WERI-Rb-1 (cell line): ENCODE measurements around the gene TRABD2B.

Experiments used
- DNase-seq: peaks from one replicate; pipeline ENCODE4 v3.0.0-alpha.2; 2020
- H3K27ac ChIP-seq: fragments of 250-450 bp; sonication (Bioruptor Pico); 2 replicates; pipeline ENCODE4 v1.5.1; 2020; ENCODE audit warnings: mild to moderate bottlenecking, moderate library complexity
- H3K27me3 ChIP-seq: fragments of 250-450 bp; sonication (Bioruptor Pico); 2 replicates; pipeline ENCODE4 v1.5.1; 2021; ENCODE audit warnings: mild to moderate bottlenecking, low read depth, moderate library complexity; ENCODE audit not compliant: insufficient read depth, severe bottlenecking
- H3K36me3 ChIP-seq: fragments of 250-450 bp; sonication (Bioruptor Pico); 2 replicates; pipeline ENCODE4 v1.5.1; 2020; ENCODE audit warnings: mild to moderate bottlenecking, moderate library complexity
- H3K4me3 ChIP-seq: 2 replicates; pipeline ENCODE4 v1.5.1; 2011; ENCODE audit warnings: low read depth, mild to moderate bottlenecking, control low read depth, low read length
- H3K9me3 ChIP-seq: fragments of 250-450 bp; sonication (Bioruptor Pico); 2 replicates; pipeline ENCODE4 v1.5.1; 2021; ENCODE audit warnings: mild to moderate bottlenecking, moderate library complexity; ENCODE audit not compliant: severe bottlenecking
- TF ChIP-seq, protein P1 (sequence below): IDR thresholded peaks from 2 replicates; pipeline ENCODE4 v1.5.1; 2011; ENCODE audit warnings: low read depth, mild to moderate bottlenecking, control low read depth, inconsistent platforms, low read length

The TRABD2B gene

DNA sequence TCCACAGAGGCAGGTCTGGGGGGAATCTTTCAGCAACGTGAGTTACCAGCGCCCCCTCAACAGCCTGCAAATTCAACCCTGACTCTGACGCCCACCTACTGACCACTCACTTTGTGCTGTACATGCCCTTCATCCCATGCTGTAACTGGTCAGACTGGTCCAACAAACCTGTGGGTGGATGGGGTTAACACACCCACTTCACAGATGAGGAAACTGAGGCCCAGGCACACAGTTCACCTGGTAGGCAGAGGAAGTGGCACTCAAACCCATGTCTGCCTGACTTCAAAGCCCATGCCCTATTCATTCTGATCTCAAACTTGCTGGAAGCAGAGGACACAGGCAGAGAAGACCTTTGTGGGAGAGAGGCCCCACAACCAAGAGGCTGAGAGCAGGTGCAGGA is 172.9 kb downstream of the TRABD2B start:
- H3K4me3 ChIP-seq: no peak overlapping the region
- TF ChIP-seq, protein P1, sequence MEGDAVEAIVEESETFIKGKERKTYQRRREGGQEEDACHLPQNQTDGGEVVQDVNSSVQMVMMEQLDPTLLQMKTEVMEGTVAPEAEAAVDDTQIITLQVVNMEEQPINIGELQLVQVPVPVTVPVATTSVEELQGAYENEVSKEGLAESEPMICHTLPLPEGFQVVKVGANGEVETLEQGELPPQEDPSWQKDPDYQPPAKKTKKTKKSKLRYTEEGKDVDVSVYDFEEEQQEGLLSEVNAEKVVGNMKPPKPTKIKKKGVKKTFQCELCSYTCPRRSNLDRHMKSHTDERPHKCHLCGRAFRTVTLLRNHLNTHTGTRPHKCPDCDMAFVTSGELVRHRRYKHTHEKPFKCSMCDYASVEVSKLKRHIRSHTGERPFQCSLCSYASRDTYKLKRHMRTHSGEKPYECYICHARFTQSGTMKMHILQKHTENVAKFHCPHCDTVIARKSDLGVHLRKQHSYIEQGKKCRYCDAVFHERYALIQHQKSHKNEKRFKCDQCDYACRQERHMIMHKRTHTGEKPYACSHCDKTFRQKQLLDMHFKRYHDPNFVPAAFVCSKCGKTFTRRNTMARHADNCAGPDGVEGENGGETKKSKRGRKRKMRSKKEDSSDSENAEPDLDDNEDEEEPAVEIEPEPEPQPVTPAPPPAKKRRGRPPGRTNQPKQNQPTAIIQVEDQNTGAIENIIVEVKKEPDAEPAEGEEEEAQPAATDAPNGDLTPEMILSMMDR: no peak
- no peaks in the 10 kb centered on the region for H3K27me3 ChIP-seq
- no peak overlapping the region for H3K27ac ChIP-seq
- no peaks in the 10 kb centered on the region for H3K36me3 ChIP-seq
- H3K9me3 ChIP-seq: no peaks in the 10 kb centered on the region
- no peak for DNase-seq

DNA sequence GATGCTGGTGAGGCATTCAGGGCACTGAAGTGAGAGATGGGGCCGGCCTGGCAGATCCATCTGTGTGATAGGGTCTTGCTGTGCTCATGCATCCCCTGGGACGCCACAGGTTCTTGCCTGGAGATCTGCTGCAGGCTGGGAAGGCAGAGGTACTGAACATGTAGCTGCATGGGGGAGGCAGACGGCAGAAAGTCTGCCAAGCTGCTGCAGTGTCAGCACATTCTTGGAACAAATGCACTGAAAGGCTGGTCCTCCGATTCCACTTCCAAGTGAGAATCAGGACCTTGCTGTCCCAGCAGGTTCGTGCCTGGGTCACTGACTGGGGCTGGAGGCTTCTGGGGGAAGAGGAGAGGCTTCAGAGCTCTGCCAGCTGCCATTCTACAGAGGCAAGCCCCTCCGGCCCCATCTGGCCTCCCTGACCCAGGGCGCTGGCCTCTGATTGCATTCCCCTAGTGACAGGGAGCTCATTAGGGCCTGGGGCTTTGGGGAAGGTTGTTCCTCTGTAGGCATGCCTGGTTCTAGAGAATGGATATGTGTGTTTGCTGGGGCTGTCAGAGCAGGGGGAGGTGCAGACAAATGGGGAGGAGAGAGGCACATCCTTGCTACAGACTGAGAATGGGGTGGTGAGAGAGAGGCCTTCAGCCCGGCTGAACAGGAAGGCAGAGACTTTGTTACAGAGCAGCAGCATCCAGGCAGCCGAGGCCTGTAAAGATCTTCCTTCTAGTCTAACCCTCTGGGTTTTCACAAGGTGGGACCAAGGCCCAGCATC is 174.0 kb downstream of the TRABD2B start:
- H3K9me3 ChIP-seq: no peaks in the 10 kb centered on the region

DNA sequence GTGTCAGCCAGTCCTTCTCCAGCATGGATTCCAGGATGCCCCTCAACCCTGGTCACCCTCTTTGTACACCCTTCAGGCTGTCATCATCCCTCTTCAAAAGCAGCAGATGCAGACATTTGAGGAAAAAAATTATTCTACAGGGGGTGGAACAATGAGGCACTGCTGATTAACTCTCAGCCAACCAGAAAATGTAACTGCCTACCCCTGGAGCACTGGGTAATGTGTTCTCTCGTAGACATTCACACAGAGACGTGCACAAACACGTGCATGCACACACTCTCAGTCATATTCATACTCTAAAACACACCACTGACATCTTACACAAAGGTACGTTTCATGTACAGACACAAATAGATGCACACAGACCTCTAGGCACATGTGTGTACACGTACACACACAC is 175.4 kb downstream of the TRABD2B start:
- H3K36me3 ChIP-seq: no peaks in the 10 kb centered on the region
- no peak overlapping the region for H3K27ac ChIP-seq
- TF ChIP-seq, protein P1: no peak
- no peak overlapping the region for H3K4me3 ChIP-seq
- DNase-seq: no peak
- no peaks in the 10 kb centered on the region for H3K27me3 ChIP-seq
- H3K9me3 ChIP-seq: no peaks in the 10 kb centered on the region

More for the DNA sequence above, 174.0 kb downstream of the TRABD2B start:
- H3K27me3 ChIP-seq: no peaks in the 10 kb centered on the region
- H3K4me3 ChIP-seq: no peak overlapping the region
- H3K36me3 ChIP-seq: no peaks in the 10 kb centered on the region
- DNase-seq: no peak
- no peak overlapping the region for H3K27ac ChIP-seq
- TF ChIP-seq, protein P1: no peak

DNA sequence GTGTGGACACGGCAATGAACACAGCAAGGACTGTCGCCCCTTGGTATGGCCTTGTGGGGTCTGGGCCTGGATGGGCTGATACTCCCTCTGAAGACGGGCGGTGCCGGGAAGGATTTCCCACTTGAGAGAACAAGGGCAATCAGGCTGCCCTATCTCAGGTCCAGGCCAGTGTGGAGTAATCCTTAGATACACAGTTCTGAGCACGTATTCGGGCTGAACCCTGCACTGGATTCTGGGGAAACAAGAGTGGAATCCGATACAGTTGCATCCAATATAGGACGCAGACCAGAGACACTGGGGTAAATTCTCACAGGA is 177.7 kb downstream of the TRABD2B start:
- DNase-seq: no peak
- H3K36me3 ChIP-seq: no peaks in the 10 kb centered on the region
- H3K4me3 ChIP-seq: no peak overlapping the region
- no peaks in the 10 kb centered on the region for H3K27me3 ChIP-seq
- H3K27ac ChIP-seq: no peak overlapping the region
- no peaks in the 10 kb centered on the region for H3K9me3 ChIP-seq
- TF ChIP-seq, protein P1: no peak

DNA sequence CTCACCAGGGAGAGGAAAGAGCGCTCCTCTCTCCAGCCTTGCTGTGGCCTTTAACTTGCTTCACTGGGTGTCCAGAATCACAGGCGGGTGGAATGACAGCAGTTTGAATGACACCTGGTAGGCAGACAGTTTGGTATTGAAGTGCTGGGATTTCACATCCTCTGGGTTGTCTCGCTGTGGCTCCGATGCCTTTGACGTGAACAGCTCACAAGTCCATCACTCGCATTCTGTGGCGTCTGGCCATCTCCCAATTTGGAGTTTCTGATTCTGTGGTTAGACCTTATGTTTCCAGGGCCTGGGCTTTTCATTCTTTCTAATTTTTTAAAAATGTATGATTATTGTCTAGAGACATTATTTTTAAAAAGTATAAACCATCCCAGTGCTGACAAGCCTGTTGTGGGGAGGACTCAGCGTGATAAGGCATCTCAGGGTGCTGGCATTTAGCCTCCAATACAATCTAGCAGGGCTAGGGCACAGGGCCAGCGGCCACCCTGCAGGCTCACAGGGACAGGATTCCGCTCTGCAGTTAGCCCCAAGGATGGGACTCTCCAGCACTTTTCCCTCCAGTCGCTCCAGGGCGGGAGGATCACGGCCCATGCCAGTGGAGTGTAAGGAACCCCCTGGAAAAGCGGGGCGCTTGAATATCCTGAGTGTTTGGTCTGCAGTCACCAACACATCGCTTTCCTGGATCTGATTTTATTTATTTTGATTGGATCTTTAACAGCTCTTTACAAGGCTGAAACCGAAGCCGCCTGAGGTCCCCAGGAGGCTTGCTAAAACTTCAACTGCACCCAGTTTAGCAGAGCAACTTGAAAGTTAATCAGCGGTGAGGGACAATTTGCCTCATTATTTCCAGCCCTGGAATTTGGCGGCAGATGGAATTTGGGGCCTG is 178.3 kb downstream of the TRABD2B start:
- TF ChIP-seq, protein P1: no peak
- H3K36me3 ChIP-seq: no peaks in the 10 kb centered on the region
- DNase-seq: no peak
- no peak overlapping the region for H3K4me3 ChIP-seq
- H3K27me3 ChIP-seq: no peaks in the 10 kb centered on the region
- no peak overlapping the region for H3K27ac ChIP-seq
- no peaks in the 10 kb centered on the region for H3K9me3 ChIP-seq
